Measurements from ENCODE around the gene RBM42.

DNA sequence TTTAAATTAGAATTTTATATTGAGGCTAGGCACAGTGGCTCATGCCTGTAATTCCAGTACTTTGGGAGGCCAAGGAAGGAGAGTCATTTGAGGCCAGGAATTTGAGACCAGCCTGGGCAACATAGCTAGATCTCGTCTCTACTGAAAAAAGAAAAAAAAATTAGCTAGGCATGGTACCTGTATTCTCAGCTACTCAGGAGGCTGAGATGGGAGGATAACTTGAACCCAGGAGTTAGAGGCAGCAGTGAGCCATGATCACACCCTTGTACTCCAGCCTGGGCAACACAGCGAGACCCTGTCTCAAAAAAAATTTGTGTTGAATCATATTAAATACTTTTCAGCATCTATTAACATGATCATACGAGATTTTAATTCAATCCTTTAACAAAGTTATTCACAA lies 38.0 kb upstream of the RBM42 start:
- TF ChIP-seq, protein P1, sequence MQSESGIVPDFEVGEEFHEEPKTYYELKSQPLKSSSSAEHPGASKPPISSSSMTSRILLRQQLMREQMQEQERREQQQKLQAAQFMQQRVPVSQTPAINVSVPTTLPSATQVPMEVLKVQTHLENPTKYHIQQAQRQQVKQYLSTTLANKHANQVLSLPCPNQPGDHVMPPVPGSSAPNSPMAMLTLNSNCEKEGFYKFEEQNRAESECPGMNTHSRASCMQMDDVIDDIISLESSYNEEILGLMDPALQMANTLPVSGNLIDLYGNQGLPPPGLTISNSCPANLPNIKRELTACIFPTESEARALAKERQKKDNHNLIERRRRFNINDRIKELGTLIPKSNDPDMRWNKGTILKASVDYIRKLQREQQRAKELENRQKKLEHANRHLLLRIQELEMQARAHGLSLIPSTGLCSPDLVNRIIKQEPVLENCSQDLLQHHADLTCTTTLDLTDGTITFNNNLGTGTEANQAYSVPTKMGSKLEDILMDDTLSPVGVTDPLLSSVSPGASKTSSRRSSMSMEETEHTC (IDR thresholded peaks at IDR 0.05) = no peak
- TF ChIP-seq SMAD1 (IDR thresholded peaks at IDR 0.05; ENCODE audit: low read depth, low read length, partially characterized antibody) = no peak
- no peak for TF ChIP-seq CBX3 (IDR thresholded peaks at IDR 0.05; ENCODE audit: borderline replicate concordance in 1 of 2, low read length in 2 of 2)
- TF ChIP-seq IRF2 (CRISPR knock-in tag; IDR thresholded peaks at IDR 0.05) = no peak
- TF ChIP-seq, protein P2, sequence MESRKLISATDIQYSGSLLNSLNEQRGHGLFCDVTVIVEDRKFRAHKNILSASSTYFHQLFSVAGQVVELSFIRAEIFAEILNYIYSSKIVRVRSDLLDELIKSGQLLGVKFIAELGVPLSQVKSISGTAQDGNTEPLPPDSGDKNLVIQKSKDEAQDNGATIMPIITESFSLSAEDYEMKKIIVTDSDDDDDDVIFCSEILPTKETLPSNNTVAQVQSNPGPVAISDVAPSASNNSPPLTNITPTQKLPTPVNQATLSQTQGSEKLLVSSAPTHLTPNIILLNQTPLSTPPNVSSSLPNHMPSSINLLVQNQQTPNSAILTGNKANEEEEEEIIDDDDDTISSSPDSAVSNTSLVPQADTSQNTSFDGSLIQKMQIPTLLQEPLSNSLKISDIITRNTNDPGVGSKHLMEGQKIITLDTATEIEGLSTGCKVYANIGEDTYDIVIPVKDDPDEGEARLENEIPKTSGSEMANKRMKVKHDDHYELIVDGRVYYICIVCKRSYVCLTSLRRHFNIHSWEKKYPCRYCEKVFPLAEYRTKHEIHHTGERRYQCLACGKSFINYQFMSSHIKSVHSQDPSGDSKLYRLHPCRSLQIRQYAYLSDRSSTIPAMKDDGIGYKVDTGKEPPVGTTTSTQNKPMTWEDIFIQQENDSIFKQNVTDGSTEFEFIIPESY (CRISPR knock-in tag; IDR thresholded peaks at IDR 0.05) = no peak
- TF ChIP-seq MED1 (CRISPR knock-in tag; IDR thresholded peaks at IDR 0.05; ENCODE audit: borderline replicate concordance) = no peak
- TF ChIP-seq KLF6 (CRISPR knock-in tag; IDR thresholded peaks at IDR 0.05; ENCODE audit: borderline replicate concordance) = no peak
- no peak for TF ChIP-seq TOE1 (IDR thresholded peaks at IDR 0.05; ENCODE audit: borderline replicate concordance)
- TF ChIP-seq TOE1 (CRISPR knock-in tag; IDR thresholded peaks at IDR 0.05; ENCODE audit: borderline replicate concordance, low read depth) = no peak
- TF ChIP-seq, protein P3, sequence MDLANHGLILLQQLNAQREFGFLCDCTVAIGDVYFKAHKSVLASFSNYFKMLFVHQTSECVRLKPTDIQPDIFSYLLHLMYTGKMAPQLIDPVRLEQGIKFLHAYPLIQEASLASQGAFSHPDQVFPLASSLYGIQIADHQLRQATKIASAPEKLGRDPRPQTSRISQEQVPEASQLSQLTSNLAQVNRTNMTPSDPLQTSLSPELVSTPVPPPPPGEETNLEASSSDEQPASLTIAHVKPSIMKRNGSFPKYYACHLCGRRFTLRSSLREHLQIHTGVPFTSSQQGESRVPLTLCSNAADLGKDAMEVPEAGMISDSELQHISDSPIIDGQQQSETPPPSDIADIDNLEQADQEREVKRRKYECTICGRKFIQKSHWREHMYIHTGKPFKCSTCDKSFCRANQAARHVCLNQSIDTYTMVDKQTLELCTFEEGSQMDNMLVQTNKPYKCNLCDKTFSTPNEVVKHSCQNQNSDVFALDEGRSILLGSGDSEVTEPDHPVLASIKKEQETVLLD (IDR thresholded peaks at IDR 0.05) = no peak
- no peak for TF ChIP-seq CREB1 (IDR thresholded peaks at IDR 0.05)
- TF ChIP-seq CREB1 (CRISPR knock-in tag; IDR thresholded peaks at IDR 0.05) = no peak

All from K562 (cell line).